Measurements from ENCODE around the gene LLCFC1.

DNA sequence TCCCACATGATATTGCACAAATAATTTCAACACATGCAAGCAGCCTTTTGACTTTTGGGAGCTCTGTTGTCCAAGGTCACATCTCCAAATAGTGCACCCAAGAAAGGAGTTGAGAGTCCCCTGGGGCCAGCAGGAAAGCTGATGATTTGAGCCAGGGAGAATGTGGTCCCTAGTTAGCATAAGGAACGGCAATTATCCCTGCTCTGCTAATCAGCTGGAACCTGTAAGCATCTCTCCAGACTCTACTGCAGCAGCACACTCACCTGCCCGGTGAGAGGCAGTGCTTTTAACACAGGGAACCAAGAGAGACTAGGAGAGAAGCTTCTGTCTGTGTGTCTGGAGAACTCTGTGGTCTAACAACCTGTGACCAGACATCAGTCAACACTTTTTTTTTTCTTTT, 22.8 kb upstream of the LLCFC1 start:
- TF ChIP-seq, protein P1, sequence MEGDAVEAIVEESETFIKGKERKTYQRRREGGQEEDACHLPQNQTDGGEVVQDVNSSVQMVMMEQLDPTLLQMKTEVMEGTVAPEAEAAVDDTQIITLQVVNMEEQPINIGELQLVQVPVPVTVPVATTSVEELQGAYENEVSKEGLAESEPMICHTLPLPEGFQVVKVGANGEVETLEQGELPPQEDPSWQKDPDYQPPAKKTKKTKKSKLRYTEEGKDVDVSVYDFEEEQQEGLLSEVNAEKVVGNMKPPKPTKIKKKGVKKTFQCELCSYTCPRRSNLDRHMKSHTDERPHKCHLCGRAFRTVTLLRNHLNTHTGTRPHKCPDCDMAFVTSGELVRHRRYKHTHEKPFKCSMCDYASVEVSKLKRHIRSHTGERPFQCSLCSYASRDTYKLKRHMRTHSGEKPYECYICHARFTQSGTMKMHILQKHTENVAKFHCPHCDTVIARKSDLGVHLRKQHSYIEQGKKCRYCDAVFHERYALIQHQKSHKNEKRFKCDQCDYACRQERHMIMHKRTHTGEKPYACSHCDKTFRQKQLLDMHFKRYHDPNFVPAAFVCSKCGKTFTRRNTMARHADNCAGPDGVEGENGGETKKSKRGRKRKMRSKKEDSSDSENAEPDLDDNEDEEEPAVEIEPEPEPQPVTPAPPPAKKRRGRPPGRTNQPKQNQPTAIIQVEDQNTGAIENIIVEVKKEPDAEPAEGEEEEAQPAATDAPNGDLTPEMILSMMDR (IDR thresholded peaks at IDR 0.05; ENCODE audit: low read depth, low read length, poor library complexity, severe bottlenecking) = no peak
- TF ChIP-seq EZH2phosphoT487 (IDR thresholded peaks at IDR 0.05; ENCODE audit: borderline replicate concordance, low read length) = no peak
